Sigmoid colon (tissue), 7 donors: Measurements from ENCODE around the gene P4HTM. TPM values are rescaled to one million over a fixed set of nuclear protein-coding genes. Genes with fewer than 3 reads are reported as not detected.

Source experiments
- DNase-seq: peaks from one replicate; pipeline ENCODE4 v3.0.0-alpha.2; 2019
- H3K27ac ChIP-seq, 4 donors: fragments of 200-600 bp; sonication (generic); one replicate each; pipeline ENCODE4 v1.5.1; 2016 to 2019; ENCODE audit warnings: mild to moderate bottlenecking in 1 of 4
- H3K27me3 ChIP-seq, 3 donors: fragments of 200-600 bp; sonication (generic); one replicate each; pipeline ENCODE4 v1.5.1; 2019; ENCODE audit warnings: mild to moderate bottlenecking in 1 of 3
- H3K36me3 ChIP-seq, 4 donors: fragments of 200-600 bp; sonication (generic); one replicate each; pipeline ENCODE4 v1.5.1; 2016 to 2019
- H3K4me1 ChIP-seq, 4 donors: fragments of 200-600 bp; sonication (generic); one replicate each; pipeline ENCODE4 v1.5.1; 2017 to 2019
- H3K4me3 ChIP-seq, 4 donors: fragments of 200-600 bp; sonication (generic); one replicate each; pipeline ENCODE4 v1.5.1; 2017 to 2019; ENCODE audit warnings: mild to moderate bottlenecking in 2 of 4, moderate library complexity in 1 of 4
- H3K9me3 ChIP-seq, 4 donors: fragments of 200-600 bp in 3 of 4; sonication (generic) in 3 of 4; one replicate each; pipeline versions ENCODE4 v1.5.1 to v1.6.1; 2013 to 2019
- EP300 ChIP-seq, 4 donors: sonication (generic); formaldehyde crosslinking; IDR thresholded peaks; one replicate each; pipeline ENCODE4 v1.6.1; 2017; ENCODE audit warnings: antibody characterized with exemption in 4 of 4
- POLR2A ChIP-seq, 2 donors: fragments of 450-650 bp; IDR thresholded peaks; one replicate each; pipeline ENCODE4 v1.6.1; 2016; ENCODE audit warnings: antibody characterized with exemption in 2 of 2, mild to moderate bottlenecking in 2 of 2, moderate library complexity in 2 of 2
- POLR2AphosphoS5 ChIP-seq, 4 donors: sonication (generic); formaldehyde crosslinking; IDR thresholded peaks; one replicate each; pipeline ENCODE4 v1.6.1; 2017; ENCODE audit warnings: antibody characterized with exemption in 4 of 4
- WGBS, 2 donors: extraction: QIAGEN DNeasy Blood & Tissue Kit; methylation state at CpG; one replicate each; pipeline ENCODE4 v1.1.7; 2013; 5-methylcytosine and 5-hydroxymethylcytosine counted together
- intact Hi-C: fragments of 100-400 bp; cut with DNase I; formaldehyde crosslinking; loops from one replicate; pipeline ENCODE4 v1.15.1; 2023
- polyA plus RNA-seq, 3 donors: library from polyadenylated mRNA; stranded (reverse); fragments of 200-250 nt; gene quantifications; one replicate each; pipeline ENCODE4 v1.2.3, GENCODE V29; 2013
- total RNA-seq, 4 donors: library from RNA; depleted of rRNA; stranded (reverse); fragments of >200 nt; gene quantifications; one replicate each; pipeline ENCODE4 v1.1.0, GENCODE V29; 2016
- TF ChIP-seq, protein P1 (sequence below), 4 experiments: fragments of 450-650 bp in 3 of 4; fragments of 200-600 bp in 1 of 4; IDR thresholded peaks; one replicate each; pipeline ENCODE4 v1.5.1; 2016 to 2019; ENCODE audit warnings: antibody characterized with exemption in 4 of 4, mild to moderate bottlenecking in 3 of 4, moderate library complexity in 2 of 4
- donor health status: healthy with polysubstance abuse.
- donor health status: Bipolar disorder and iron deficiency.
- donor health status: healthy.

P4HTM gene, protein sequence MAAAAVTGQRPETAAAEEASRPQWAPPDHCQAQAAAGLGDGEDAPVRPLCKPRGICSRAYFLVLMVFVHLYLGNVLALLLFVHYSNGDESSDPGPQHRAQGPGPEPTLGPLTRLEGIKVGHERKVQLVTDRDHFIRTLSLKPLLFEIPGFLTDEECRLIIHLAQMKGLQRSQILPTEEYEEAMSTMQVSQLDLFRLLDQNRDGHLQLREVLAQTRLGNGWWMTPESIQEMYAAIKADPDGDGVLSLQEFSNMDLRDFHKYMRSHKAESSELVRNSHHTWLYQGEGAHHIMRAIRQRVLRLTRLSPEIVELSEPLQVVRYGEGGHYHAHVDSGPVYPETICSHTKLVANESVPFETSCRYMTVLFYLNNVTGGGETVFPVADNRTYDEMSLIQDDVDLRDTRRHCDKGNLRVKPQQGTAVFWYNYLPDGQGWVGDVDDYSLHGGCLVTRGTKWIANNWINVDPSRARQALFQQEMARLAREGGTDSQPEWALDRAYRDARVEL
- total RNA-seq (10 to 100 TPM; 30.9 to 41.3 (median 33.4) TPM), polyA plus RNA-seq (10 to 100 TPM in 1 of 3 donors, 1 to 10 TPM in 2; 5.4 to 28.9 (median 5.5) TPM)

DNA sequence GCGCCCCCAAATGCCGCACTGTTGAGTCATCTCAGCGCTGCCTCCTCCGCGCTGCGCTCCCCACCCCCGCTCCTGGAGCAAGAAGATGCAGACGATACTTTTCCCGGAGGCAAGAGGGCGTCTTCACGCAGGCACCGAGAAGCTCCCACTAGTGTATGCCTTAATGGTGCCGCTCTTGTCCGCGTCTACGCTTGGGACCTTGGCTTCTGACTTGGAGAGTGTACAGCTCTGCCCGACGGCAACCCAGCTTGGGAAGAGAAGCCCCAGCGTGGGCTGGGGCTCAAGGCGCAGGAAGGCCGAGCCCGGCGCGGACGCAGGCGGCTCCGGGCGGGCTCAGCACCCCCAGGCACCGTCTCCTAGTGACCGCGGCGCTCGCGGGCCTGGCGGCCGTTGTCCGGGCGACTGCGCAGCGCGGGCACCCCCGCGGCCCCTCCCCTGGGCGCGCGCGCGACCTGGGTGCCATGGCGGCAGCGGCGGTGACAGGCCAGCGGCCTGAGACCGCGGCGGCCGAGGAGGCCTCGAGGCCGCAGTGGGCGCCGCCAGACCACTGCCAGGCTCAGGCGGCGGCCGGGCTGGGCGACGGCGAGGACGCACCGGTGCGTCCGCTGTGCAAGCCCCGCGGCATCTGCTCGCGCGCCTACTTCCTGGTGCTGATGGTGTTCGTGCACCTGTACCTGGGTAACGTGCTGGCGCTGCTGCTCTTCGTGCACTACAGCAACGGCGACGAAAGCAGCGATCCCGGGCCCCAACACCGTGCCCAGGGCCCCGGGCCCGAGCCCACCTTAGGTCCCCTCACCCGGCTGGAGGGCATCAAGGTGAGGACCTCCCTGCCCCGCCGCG is at the start of gene P4HTM:
TSS of gene P4HTM (plus strand) at position 446 of the 840 bp plus-strand sequence. CDS start at position 462, 16 bp downstream.
- peak; percentile 97 for DNase-seq
- Histone ChIP-seq H3K4me3 (peak within 1 kb of the TSS; percentile 62 to 95 (median 90)), H3K4me1 (peaks cover 0 to 33% (median 26%) of the 10 kb centered on the region in 4 donors), H3K27me3 (no peaks in the 10 kb centered on the region), H3K36me3 (peaks cover 0 to 21% (median 3%) of the 10 kb centered on the region in 4 donors), H3K9me3 (no peaks in the 10 kb centered on the region), H3K27ac (peak within 1 kb of the TSS; percentile 93 to 97 (median 96))
- intact Hi-C loops: loop anchor here (2.0 to 5.0 kb wide), 4 partner anchors 17 to 457 kb away; partner anchors contain the start of genes IMPDH2, QRICH1 and WDR6
- peak; percentile 64 to 71 for TF ChIP-seq POLR2A (IDR thresholded peaks at IDR 0.05)
- TF ChIP-seq POLR2AphosphoS5 (IDR thresholded peaks at IDR 0.05): peak; percentile 85 to 95 (median 93)
- TF ChIP-seq EP300 (IDR thresholded peaks at IDR 0.05): no peak
- TF ChIP-seq, protein P1, sequence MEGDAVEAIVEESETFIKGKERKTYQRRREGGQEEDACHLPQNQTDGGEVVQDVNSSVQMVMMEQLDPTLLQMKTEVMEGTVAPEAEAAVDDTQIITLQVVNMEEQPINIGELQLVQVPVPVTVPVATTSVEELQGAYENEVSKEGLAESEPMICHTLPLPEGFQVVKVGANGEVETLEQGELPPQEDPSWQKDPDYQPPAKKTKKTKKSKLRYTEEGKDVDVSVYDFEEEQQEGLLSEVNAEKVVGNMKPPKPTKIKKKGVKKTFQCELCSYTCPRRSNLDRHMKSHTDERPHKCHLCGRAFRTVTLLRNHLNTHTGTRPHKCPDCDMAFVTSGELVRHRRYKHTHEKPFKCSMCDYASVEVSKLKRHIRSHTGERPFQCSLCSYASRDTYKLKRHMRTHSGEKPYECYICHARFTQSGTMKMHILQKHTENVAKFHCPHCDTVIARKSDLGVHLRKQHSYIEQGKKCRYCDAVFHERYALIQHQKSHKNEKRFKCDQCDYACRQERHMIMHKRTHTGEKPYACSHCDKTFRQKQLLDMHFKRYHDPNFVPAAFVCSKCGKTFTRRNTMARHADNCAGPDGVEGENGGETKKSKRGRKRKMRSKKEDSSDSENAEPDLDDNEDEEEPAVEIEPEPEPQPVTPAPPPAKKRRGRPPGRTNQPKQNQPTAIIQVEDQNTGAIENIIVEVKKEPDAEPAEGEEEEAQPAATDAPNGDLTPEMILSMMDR (IDR thresholded peaks at IDR 0.05): peak in 3 of 4 experiments; percentile 12 to 40 (median 18)
- 0% methylated on average over 91 of the region's 91 CpGs for WGBS, 2 donors

DNA sequence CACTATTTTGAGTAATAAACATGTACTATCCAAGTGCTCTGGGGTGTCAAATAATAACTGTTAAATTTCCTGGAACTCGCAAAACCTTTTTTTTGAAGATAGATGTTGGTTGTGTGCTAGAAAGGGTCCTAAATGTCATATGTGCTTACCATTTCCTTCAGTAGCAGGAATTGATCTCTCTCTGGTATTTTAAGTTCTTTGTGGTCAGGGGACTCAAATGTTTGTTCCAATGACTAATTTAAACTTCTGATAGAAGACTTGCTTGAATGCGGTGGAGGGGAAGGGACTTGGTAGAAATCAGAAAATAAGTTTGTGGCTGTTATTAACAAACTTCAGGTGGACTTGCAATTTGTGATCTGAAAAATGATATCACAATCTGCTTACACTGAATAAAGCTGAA is 44.6 kb upstream of the P4HTM start:
- Histone ChIP-seq H3K4me3 (no peak overlapping the region), H3K27ac (no peak overlapping the region), H3K27me3 (no peaks in the 10 kb centered on the region), H3K36me3 (peaks cover 0 to 7% (median 0%) of the 10 kb centered on the region in 4 donors), H3K9me3 (no peaks in the 10 kb centered on the region), H3K4me1 (peaks cover 0 to 17% (median 0%) of the 10 kb centered on the region in 4 donors)
- TF ChIP-seq, protein P1 (IDR thresholded peaks at IDR 0.05): no peak
- TF ChIP-seq POLR2AphosphoS5 (IDR thresholded peaks at IDR 0.05): no peak
- TF ChIP-seq EP300 (IDR thresholded peaks at IDR 0.05): no peak
- no peak for TF ChIP-seq POLR2A (IDR thresholded peaks at IDR 0.05)
- WGBS, 2 donors: 83 to 94% methylated on average over 2 of the region's 2 CpGs
- DNase-seq: no peak
- intact Hi-C loops: no loop called here

DNA sequence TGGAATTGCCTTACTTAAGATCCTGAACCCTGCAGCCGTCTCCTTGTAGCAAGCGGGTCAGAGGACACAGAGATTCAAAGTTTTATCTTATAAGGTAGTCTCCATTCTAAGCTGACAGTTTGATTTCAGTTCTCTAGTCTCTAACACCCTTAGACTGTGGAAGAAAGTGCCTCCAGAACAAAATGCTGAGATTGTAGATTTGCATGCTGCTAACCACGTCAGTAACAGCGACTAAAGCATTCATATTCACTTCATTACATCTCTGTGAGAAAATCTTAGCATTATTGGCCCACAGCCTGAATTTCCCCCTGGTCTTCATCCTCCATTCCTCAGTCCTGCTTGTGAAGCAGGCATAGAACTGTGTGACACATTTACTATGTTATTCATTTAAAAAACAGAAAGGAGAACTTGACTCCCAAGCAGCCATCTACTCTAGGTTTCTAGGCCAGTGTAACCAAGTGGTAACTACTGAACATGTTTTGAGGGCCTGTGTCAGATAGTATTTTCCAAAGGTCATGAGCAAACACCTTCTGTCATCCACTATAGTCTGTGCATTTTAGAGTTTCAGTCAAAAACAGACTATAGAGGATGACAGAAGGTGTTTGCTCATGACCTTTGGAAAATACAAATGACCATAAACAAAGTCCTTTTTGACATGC is 44.0 kb upstream of the P4HTM start:
- H3K27ac ChIP-seq: no peak overlapping the region
- intact Hi-C loops: no loop called here
- peaks cover 0 to 17% (median 0%) of the 10 kb centered on the region in 4 donors for H3K4me1 ChIP-seq
- 81 to 91% methylated on average over 4 of the region's 4 CpGs for WGBS, 2 donors
- H3K27me3 ChIP-seq: no peaks in the 10 kb centered on the region
- no peak overlapping the region for H3K4me3 ChIP-seq
- peaks cover 0 to 7% (median 0%) of the 10 kb centered on the region in 4 donors for H3K36me3 ChIP-seq
- DNase-seq: no peak
- TF ChIP-seq EP300 (IDR thresholded peaks at IDR 0.05) (no peak), POLR2AphosphoS5 (IDR thresholded peaks at IDR 0.05) (no peak), POLR2A (IDR thresholded peaks at IDR 0.05) (no peak)
- TF ChIP-seq, protein P1 (IDR thresholded peaks at IDR 0.05): no peak
- H3K9me3 ChIP-seq: no peaks in the 10 kb centered on the region

DNA sequence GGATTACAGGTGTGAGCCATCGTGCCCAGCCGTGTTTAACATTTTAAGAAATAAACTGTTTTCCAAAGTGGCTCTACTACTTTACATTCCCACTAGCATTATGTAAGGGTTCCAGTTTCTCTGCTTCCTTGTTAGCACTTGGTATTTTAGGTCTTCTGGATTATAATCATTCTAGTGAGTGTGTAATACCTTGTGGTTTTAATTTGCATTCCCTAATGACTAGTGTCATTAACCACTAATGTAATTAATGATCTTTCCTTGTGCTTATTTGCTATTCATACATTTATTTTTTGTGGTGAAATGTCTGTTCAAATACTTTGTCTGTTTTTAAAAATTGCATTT is 40.7 kb upstream of the P4HTM start:
- intact Hi-C loops: no loop called here
- Histone ChIP-seq H3K27me3 (no peaks in the 10 kb centered on the region), H3K9me3 (no peaks in the 10 kb centered on the region), H3K27ac (peak overlapping the region in 3 of 4 donors; percentile 28 to 60 (median 45)), H3K4me1 (peaks cover 0 to 17% (median 0%) of the 10 kb centered on the region in 4 donors), H3K4me3 (no peak overlapping the region), H3K36me3 (peaks cover 5 to 19% (median 9%) of the 10 kb centered on the region in 4 donors)
- 75 to 79% methylated on average over 2 of the region's 2 CpGs for WGBS, 2 donors
- no peak for DNase-seq
- TF ChIP-seq, protein P1 (IDR thresholded peaks at IDR 0.05): no peak
- TF ChIP-seq EP300 (IDR thresholded peaks at IDR 0.05) (no peak), POLR2A (IDR thresholded peaks at IDR 0.05) (no peak), POLR2AphosphoS5 (IDR thresholded peaks at IDR 0.05) (no peak)
